Activated CD4-positive, alpha-beta memory T cell treated with anti-CD3 and anti-CD28 coated beads for 36 hours (primary cell): Measurements from ENCODE around the gene CPSF7. TPM values are rescaled to one million over a fixed set of nuclear protein-coding genes. Genes with fewer than 3 reads are reported as not detected.
A peak's percentile ranks its signal among the peaks of the same experiment; 100 is the strongest.

Experiments used
- CTCF ChIA-PET: fragments of 350-600 bp; sonication (Branson Sonifier 250); formaldehyde crosslinking; loops from one replicate; lab custom pipeline; 2021; ENCODE audit warnings: antibody characterized with exemption, inconsistent platforms; lab: Charles Lee
- POLR2A ChIA-PET: fragments of 350-600 bp; sonication (Branson Sonifier 250); formaldehyde crosslinking; loops from one replicate; lab custom pipeline; 2021; ENCODE audit warnings: antibody characterized with exemption; lab: Charles Lee
- DNase-seq: peaks from one replicate; pipeline ENCODE4 v3.0.0-alpha.2; 2020
- H3K27ac Mint-ChIP-seq: one replicate; pipeline ENCODE4 v1.8.0; 2021; ENCODE audit warnings: mixed read lengths
- H3K27me3 Mint-ChIP-seq: one replicate; pipeline ENCODE4 v1.8.0; 2021; ENCODE audit warnings: mixed read lengths
- H3K36me3 Mint-ChIP-seq: one replicate; pipeline ENCODE4 v1.8.0; 2021; ENCODE audit warnings: mixed read lengths
- H3K4me1 Mint-ChIP-seq: one replicate; pipeline ENCODE4 v1.8.0; 2021; ENCODE audit warnings: low read depth, mixed read lengths
- H3K4me3 Mint-ChIP-seq: one replicate; pipeline ENCODE4 v1.8.0; 2021; ENCODE audit warnings: mild to moderate bottlenecking, mixed read lengths
- H3K9me3 Mint-ChIP-seq: one replicate; pipeline ENCODE4 v1.8.0; 2021; ENCODE audit warnings: mixed read lengths
- intact Hi-C: fragments of 100-400 bp; cut with micrococcal nuclease; formaldehyde crosslinking; loops from one replicate; pipeline ENCODE4 v1.15.1; 2023
- total RNA-seq, 2 experiments: library from RNA; stranded (reverse); gene quantifications; one replicate each; pipeline ENCODE4 v1.2.3, GENCODE V29; 2021

The CPSF7 gene
- total RNA-seq, 2 experiments from 2014 or later = 90.9 to 100 TPM

DNA sequence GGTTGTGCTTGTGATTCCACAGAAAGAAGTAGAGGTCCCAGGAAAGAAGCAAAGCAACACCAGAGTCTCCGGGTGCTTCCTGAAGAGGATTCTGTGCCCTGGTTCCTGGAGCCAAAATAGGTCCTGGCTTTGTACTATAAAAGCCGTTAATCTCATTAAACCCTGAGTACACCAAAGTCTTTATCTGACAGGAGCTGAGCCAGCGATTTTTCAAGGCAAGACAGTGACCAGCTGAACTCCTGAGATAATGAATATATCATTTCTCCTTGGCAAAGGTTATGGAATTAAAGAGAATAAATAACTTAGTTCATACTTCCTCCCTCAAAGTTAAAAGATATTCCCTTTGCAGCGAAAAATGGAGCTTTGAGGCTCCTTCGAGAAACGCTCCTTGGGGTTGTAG, 62.4 kb downstream of the CPSF7 start:
- intact Hi-C loops = no loop called here
- H3K4me1 Mint-ChIP-seq = peaks cover 22% of the 10 kb centered on the region
- POLR2A ChIA-PET = interaction anchor here (1.3 kb wide), 1 partner anchor 18 kb away, joined by 4 read pairs; no protein-coding TSS in a partner anchor

DNA sequence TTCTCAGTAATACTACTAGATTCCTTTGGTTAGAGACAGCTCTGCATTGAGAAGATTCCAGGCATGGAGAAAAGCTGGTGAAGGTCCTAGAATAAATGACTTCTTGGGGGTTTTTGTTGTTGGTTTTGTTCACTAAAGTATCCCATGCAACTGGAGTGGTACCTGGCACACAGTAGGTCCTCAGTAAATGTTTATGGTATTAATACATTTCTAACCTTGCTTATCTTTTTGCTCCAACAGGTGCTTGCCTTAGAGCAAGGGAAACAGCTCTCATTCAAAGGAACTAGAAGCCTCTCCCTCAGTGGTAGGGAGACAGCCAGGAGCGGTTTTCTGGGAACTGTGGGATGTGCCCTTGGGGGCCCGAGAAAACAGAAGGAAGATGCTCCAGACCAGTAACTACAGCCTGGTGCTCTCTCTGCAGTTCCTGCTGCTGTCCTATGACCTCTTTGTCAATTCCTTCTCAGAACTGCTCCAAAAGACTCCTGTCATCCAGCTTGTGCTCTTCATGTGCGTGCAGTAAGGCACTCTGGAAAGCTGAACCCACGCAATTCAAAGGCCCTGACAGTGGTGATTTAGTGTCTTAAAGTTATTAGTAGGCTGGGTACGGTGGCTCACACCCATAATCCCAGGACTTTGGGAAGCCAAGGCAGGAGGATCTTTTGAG, 65.6 kb downstream of the CPSF7 start:
- Mint-ChIP-seq H3K9me3 (no peaks in the 10 kb centered on the region), H3K36me3 (peaks cover 21% of the 10 kb centered on the region), H3K27me3 (no peaks in the 10 kb centered on the region), H3K4me1 (peaks cover 29% of the 10 kb centered on the region), H3K27ac (peak overlapping the region; percentile 51), H3K4me3 (peak overlapping the region; percentile 100)
- intact Hi-C loops = no loop called here
- POLR2A ChIA-PET = no interaction called here
- DNase-seq = no peak
- CTCF ChIA-PET = interaction anchor here (1.3 to 5.7 kb wide), 5 partner anchors 21 to 71 kb away, joined by 3 to 89 read pairs (median 8); partner anchors contain the start of genes DDB1 and TKFC

More for the DNA sequence above, 62.4 kb downstream of the CPSF7 start:
- no peaks in the 10 kb centered on the region for H3K27me3 Mint-ChIP-seq
- CTCF ChIA-PET = interaction anchor here (1.8 kb wide), 2 partner anchors 16 to 68 kb away, joined by 5 read pairs; no protein-coding TSS in a partner anchor
- H3K36me3 Mint-ChIP-seq = peaks cover 37% of the 10 kb centered on the region
- H3K4me3 Mint-ChIP-seq = no peak overlapping the region
- H3K27ac Mint-ChIP-seq = no peak overlapping the region
- no peaks in the 10 kb centered on the region for H3K9me3 Mint-ChIP-seq
- DNase-seq = no peak

DNA sequence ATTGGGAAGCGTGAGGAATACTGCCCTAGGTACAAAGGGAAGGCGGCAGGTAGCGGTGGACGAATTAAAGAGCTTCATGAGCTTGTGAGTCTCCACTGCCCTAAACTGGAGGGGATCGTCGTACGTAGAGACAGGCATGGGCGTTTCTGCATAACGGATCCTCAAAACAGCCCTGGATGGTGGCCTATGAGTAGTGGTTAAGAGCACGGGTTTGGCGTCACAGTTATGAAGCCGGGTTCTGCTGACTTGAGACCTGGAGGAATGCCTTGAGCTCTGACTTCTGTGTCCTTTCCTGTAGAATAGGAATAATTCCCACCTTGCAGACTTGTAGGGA, 67.3 kb downstream of the CPSF7 start:
- DNase-seq = peak; percentile 56
- Mint-ChIP-seq H3K4me1 (peaks cover 32% of the 10 kb centered on the region), H3K9me3 (no peaks in the 10 kb centered on the region), H3K27ac (peak overlapping the region; percentile 96), H3K27me3 (no peaks in the 10 kb centered on the region), H3K36me3 (peaks cover 11% of the 10 kb centered on the region), H3K4me3 (peak overlapping the region; percentile 100)
- POLR2A ChIA-PET = interaction anchor here (0.8 to 3.2 kb wide), 12 partner anchors 15 to 87 kb away, joined by 3 to 30 read pairs (median 6); partner anchors contain the start of genes CPSF7, DDB1, SDHAF2 and TKFC
- intact Hi-C loops = loop anchor here (1.0 to 2.0 kb wide), 4 partner anchors 26 to 201 kb away; partner anchors contain the start of genes CPSF7, TMEM216 and VPS37C
- CTCF ChIA-PET = interaction anchor here (1.0 to 5.7 kb wide), 6 partner anchors 23 to 155 kb away, joined by 3 to 89 read pairs (median 8); partner anchors contain the start of genes DDB1, TKFC and TMEM216

DNA sequence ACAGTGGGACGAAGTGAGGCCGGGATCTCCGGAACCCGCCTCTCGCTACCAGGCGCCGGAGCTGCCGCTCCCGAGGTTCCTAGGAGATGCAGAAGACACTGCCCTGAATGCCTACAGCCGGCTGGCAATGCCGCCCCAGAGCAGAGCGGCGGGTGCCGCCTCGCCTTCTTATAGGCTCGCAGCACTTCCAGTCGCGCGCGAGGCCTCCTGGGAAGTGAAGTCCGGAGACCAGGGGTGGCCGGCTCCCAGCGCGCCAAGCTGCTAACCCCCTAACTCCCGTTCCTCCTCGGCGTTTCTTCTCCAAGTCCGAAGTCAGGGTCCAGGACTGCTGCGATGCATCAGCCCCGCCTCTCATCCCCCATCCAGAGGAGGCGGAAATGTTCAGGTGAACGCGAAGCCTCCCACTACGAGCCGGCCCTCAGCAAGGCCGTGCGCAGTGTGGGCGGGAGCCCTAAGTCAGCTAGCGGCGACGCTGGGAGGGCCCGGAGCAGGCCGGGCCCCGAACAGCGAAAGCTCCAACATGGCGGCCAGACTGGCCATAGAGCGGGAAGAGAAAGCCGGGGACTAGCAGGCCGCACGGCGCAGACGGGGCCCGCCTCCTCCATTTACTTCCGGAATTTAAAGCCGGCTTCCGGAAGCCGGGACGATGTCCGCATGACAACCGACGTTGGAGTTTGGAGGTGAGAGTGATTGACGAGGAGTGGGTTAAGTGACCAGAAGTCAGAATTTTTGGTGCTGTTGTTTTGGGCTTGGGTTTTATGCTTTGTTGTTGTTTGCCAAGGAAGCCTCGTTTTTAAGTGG, 67.8 kb downstream of the CPSF7 start, which contains the start of the genes CYB561A3 and TMEM138:
CYB561A3 (minus strand) TSS at position 142 of the 801 bp plus-strand sequence. CDS start 5,169 bp downstream, outside the sequence.
TMEM138 (plus strand) TSS at position 634 of the 801 bp plus-strand sequence. CDS start 2,017 bp downstream, outside the sequence.
- Mint-ChIP-seq H3K27me3 (no peaks in the 10 kb centered on the region), H3K9me3 (no peaks in the 10 kb centered on the region), H3K36me3 (peaks cover 7% of the 10 kb centered on the region), H3K4me1 (peaks cover 32% of the 10 kb centered on the region), H3K27ac (peak within 1 kb of the TSS; percentile 96), H3K4me3 (peak within 1 kb of the TSS; percentile 100)
- CTCF ChIA-PET = interaction anchor here (0.7 to 5.7 kb wide), 8 partner anchors 23 to 155 kb away, joined by 3 to 89 read pairs (median 8); partner anchors contain the start of genes CPSF7, DDB1, SDHAF2 and TKFC
- POLR2A ChIA-PET = interaction anchor here (0.8 to 3.2 kb wide), 12 partner anchors 14 to 87 kb away, joined by 3 to 30 read pairs (median 6); partner anchors contain the start of genes CPSF7, DDB1, SDHAF2 and TKFC
- DNase-seq = peak; percentile 95
- intact Hi-C loops = loop anchor here (1.0 to 2.0 kb wide), 4 partner anchors 26 to 201 kb away; partner anchors contain the start of genes CPSF7, TMEM216 and VPS37C

DNA sequence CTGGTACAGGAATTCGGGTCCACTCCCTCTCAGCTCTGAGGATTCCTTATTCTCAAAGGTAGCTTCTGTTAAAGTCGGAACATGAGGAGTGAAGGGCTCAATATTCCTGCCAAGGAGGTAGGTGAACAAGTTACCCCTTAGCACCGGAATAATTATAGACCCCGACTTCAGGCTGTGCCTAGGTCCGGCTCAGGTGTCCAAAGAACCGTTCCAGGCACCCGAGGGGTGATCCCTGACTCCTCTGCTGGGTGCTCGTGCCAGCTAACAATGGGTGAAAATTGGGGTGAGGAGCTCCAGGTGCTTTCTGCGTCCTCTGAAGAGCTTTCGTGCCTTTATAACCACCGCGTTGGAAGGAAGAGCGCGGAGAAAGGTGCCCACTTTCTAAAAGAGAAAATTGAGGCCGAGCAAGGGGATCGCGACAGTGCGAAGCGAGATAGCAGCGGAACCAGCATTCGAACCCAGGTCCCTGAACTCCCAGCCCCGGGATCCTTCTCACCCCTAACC, 68.5 kb downstream of the CPSF7 start:
- Mint-ChIP-seq H3K36me3 (peaks cover 4% of the 10 kb centered on the region), H3K4me1 (peaks cover 34% of the 10 kb centered on the region), H3K4me3 (peak overlapping the region; percentile 100), H3K27me3 (no peaks in the 10 kb centered on the region), H3K9me3 (no peaks in the 10 kb centered on the region), H3K27ac (peak overlapping the region; percentile 96)
- ChIA-PET POLR2A (interaction anchor here (0.6 to 3.2 kb wide), 8 partner anchors 13 to 646 kb away, joined by 3 to 30 read pairs (median 8); partner anchors contain the start of genes CPSF7, DDB1, SDHAF2 and TKFC), CTCF (interaction anchor here (0.7 to 5.7 kb wide), 7 partner anchors 24 to 155 kb away, joined by 3 to 89 read pairs (median 8); partner anchors contain the start of genes CPSF7, DDB1, SDHAF2 and TKFC)
- no peak for DNase-seq
- intact Hi-C loops = no loop called here

DNA sequence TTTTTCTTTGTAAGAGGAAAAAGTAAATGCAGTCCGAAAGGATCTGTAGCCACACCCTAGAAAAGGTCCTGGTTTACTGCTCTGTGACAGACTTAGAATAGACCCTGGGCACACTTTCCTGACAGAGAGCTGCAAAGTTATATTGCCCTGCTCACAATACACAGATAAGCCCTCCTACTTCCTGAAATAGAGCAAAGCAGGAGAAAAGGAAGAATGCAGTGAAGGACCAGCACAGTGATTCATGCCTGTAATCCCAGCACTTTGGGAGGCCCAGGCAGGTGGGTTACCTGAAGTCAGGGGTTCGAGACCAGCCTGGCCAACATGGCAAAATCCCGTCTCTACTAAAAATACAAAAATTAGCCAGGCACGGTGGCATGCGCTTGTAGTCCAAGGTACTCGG, 70.3 kb downstream of the CPSF7 start:
- intact Hi-C loops = no loop called here
- no peak overlapping the region for H3K27ac Mint-ChIP-seq
- ChIA-PET CTCF (interaction anchor here (0.6 to 5.7 kb wide), 3 partner anchors 25 to 1307 kb away, joined by 3 to 89 read pairs (median 71); partner anchors contain the start of genes DDB1 and TKFC), POLR2A (no interaction called here)
- no peaks in the 10 kb centered on the region for H3K9me3 Mint-ChIP-seq
- H3K36me3 Mint-ChIP-seq = peaks cover 4% of the 10 kb centered on the region
- H3K27me3 Mint-ChIP-seq = no peaks in the 10 kb centered on the region
- no peak overlapping the region for H3K4me3 Mint-ChIP-seq
- no peak for DNase-seq
- peaks cover 36% of the 10 kb centered on the region for H3K4me1 Mint-ChIP-seq

DNA sequence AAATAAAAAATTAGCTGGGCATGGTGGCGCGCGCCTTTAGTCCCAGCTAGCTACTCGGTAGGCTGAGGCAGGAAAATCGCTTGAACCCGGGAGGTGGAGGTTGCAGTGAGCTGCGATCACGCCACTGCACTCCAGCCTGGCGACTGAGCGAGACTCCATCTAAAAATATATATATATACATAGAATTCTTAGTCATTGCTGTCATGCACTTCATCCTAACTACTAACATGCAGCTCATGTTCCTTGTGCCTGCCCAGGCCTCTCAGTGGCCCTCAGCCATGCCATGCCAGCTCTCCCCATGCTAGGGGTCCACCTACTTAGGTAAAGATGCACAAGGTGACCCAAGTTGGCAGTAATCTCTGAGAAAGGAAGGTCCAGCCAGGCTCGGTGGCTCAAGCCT, 71.2 kb downstream of the CPSF7 start:
- Mint-ChIP-seq H3K36me3 (peaks cover 4% of the 10 kb centered on the region), H3K27ac (no peak overlapping the region), H3K9me3 (no peaks in the 10 kb centered on the region), H3K27me3 (no peaks in the 10 kb centered on the region), H3K4me3 (no peak overlapping the region), H3K4me1 (peaks cover 32% of the 10 kb centered on the region)
- ChIA-PET POLR2A (no interaction called here), CTCF (interaction anchor here (1.8 to 5.4 kb wide), 2 partner anchors 21 to 27 kb away, joined by 8 to 40 read pairs; no protein-coding TSS in a partner anchor)
- intact Hi-C loops = no loop called here
- DNase-seq = no peak

DNA sequence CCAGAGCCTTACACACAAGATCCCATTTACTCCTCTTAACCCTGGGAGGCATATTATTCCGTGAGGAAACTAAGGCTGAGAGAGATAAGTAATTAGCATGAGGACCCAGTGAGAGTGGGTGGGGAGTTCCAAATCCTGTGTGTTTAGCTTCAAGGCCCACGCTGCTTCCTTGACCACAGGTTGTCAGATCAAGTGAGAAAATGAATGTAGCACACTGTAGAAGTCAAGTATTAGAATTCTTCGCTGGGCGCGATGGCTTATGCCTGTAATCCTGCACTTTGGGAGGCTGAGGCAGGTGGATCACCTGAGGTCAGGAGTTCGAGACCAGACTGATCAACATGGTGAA, 71.9 kb downstream of the CPSF7 start:
- intact Hi-C loops = no loop called here
- H3K4me3 Mint-ChIP-seq = no peak overlapping the region
- H3K4me1 Mint-ChIP-seq = peaks cover 26% of the 10 kb centered on the region
- ChIA-PET CTCF (interaction anchor here (1.8 to 5.4 kb wide), 2 partner anchors 21 to 28 kb away, joined by 8 to 40 read pairs; no protein-coding TSS in a partner anchor), POLR2A (no interaction called here)
- no peak overlapping the region for H3K27ac Mint-ChIP-seq
- H3K9me3 Mint-ChIP-seq = no peaks in the 10 kb centered on the region
- H3K27me3 Mint-ChIP-seq = no peaks in the 10 kb centered on the region
- no peak for DNase-seq
- peaks cover 10% of the 10 kb centered on the region for H3K36me3 Mint-ChIP-seq

DNA sequence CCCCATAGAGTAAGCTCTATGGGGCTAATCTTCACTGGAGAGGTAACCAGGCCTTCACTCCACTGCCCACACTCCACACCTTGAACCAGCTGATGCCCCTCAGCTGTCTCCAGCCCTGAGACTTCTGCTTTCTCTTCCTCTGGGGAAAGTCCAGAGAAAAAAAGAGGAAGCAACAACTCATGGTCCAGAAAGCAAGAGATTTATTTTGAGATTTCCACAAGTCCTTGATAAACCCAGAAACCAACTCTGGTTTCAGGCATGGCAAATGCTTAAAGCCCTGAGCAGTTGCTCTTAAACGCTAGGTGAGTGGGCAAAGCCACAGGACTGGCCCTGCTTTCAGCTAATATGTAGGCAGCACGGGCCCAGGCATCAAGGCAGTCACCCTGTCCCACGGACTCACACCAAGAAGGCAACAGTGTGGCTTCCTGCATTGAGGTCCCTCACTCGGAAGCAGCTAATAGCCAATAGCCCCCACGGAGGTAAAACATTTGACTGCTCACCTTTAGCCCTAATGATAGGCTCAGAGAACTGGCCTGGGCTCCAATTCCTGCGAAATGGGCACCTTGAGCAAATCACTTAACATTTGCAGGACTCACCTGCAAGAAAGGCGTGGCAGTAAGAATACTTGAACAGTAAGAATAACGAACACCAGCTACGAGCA, 72.4 kb downstream of the CPSF7 start:
- H3K4me1 Mint-ChIP-seq = peaks cover 22% of the 10 kb centered on the region
- CTCF ChIA-PET = interaction anchor here (1.8 to 5.4 kb wide), 2 partner anchors 20 to 28 kb away, joined by 8 to 40 read pairs; no protein-coding TSS in a partner anchor
- H3K27me3 Mint-ChIP-seq = no peaks in the 10 kb centered on the region
- no peak overlapping the region for H3K27ac Mint-ChIP-seq
- POLR2A ChIA-PET = no interaction called here
- no peaks in the 10 kb centered on the region for H3K9me3 Mint-ChIP-seq
- H3K4me3 Mint-ChIP-seq = no peak overlapping the region
- DNase-seq = no peak
- peaks cover 11% of the 10 kb centered on the region for H3K36me3 Mint-ChIP-seq
- intact Hi-C loops = no loop called here

DNA sequence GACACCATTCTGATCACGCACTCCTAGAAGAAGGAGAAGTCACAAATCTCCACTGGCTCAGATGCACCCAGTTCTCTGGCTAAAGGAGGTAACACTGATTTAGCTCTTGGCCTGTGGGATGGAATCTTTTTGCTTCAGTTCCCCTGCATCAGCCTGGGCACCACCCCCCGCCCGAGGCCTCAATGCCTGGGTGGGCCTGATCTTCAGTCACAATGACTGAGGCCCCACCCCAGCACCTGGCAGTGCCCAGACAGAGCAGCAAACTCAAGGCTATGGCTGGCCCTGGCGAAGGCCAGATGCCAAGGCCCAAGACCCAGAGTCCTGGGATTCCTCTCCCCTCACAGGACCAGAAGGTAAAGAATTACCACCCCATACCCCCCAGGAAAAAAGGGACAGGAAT, 73.1 kb downstream of the CPSF7 start:
- ChIA-PET CTCF (interaction anchor here (1.7 to 5.4 kb wide), 2 partner anchors 19 to 29 kb away, joined by 6 to 40 read pairs; no protein-coding TSS in a partner anchor), POLR2A (no interaction called here)
- H3K27me3 Mint-ChIP-seq = no peaks in the 10 kb centered on the region
- peaks cover 9% of the 10 kb centered on the region for H3K36me3 Mint-ChIP-seq
- H3K9me3 Mint-ChIP-seq = no peaks in the 10 kb centered on the region
- H3K4me3 Mint-ChIP-seq = no peak overlapping the region
- intact Hi-C loops = no loop called here
- H3K27ac Mint-ChIP-seq = no peak overlapping the region
- H3K4me1 Mint-ChIP-seq = peaks cover 20% of the 10 kb centered on the region
- DNase-seq = no peak
